CD14-positive monocyte (primary cell): Measurements from ENCODE around the gene AHSG. TPM values are rescaled to one million over a fixed set of nuclear protein-coding genes. Genes with fewer than 3 reads are reported as not detected.

ENCODE experiments used
- DNase-seq, 3 donors: peaks; one replicate each; pipeline ENCODE4 v3.0.0-alpha.2; 2011 to 2022
- H2AFZ ChIP-seq: 2 replicates; pipeline ENCODE4 v1.6.0; 2012; ENCODE audit warnings: mild to moderate bottlenecking, low read depth, low read length, inconsistent platforms; ENCODE audit not compliant: insufficient read depth, poor library complexity, severe bottlenecking
- H3K27ac ChIP-seq, 2 donors: 1 replicate in 1 of 2; 2 replicates in 1 of 2; pipeline ENCODE4 v1.5.1; 2012 to 2013; ENCODE audit warnings: low read length in 2 of 2, control low read depth in 1 of 2, inconsistent platforms in 1 of 2, low read depth in 1 of 2, mild to moderate bottlenecking in 1 of 2
- H3K27me3 ChIP-seq, 2 donors: one replicate each; pipeline versions ENCODE4 v1.6.0 to v1.6.1; 2011 to 2013; ENCODE audit warnings: low read length in 2 of 2; ENCODE audit not compliant: control insufficient read depth in 2 of 2, insufficient read depth in 2 of 2
- H3K36me3 ChIP-seq, 2 donors: replicated peaks in 1 of 2; 1 replicate in 1 of 2; 2 replicates in 1 of 2; pipeline versions ENCODE4 v1.5.1 to v1.6.1; 2012 to 2013; ENCODE audit warnings: low read length in 2 of 2, control low read depth in 1 of 2, inconsistent platforms in 1 of 2, mild to moderate bottlenecking in 1 of 2; ENCODE audit not compliant: insufficient read depth in 2 of 2, control insufficient read depth in 1 of 2
- H3K4me1 ChIP-seq, 2 donors: 1 replicate in 1 of 2; 2 replicates in 1 of 2; pipeline versions ENCODE4 v1.5.1 to v1.6.1; 2012 to 2013; ENCODE audit warnings: low read length in 2 of 2, control low read depth in 1 of 2, inconsistent platforms in 1 of 2, mild to moderate bottlenecking in 1 of 2, moderate library complexity in 1 of 2; ENCODE audit not compliant: insufficient read depth in 2 of 2, control insufficient read depth in 1 of 2
- H3K4me2 ChIP-seq: replicated peaks from 2 replicates; pipeline ENCODE3; 2012; ENCODE audit warnings: low read length, moderate library complexity, mild to moderate bottlenecking; ENCODE audit not compliant: poor library complexity, severe bottlenecking; ENCODE audit errors: extremely low read depth
- H3K4me3 ChIP-seq, 3 experiments: fragments of 200-600 bp in 1 of 3; sonication (generic) in 1 of 3; replicated peaks in 1 of 3; 1 replicate in 2 of 3; 2 replicates in 1 of 3; pipeline ENCODE4 v1.5.1; 2011 to 2013; ENCODE audit warnings: low read length in 3 of 3, mild to moderate bottlenecking in 3 of 3, control low read depth in 2 of 3, low read depth in 2 of 3, inconsistent platforms in 1 of 3, moderate library complexity in 1 of 3
- H3K79me2 ChIP-seq: 2 replicates; pipeline ENCODE4 v1.6.0; 2012; ENCODE audit warnings: mild to moderate bottlenecking, control low read depth, inconsistent platforms, low read length, moderate library complexity; ENCODE audit not compliant: insufficient read depth
- H3K9ac ChIP-seq: 2 replicates; pipeline ENCODE4 v1.6.0; 2017; ENCODE audit warnings: low read length, mild to moderate bottlenecking; ENCODE audit not compliant: insufficient read depth, poor library complexity, severe bottlenecking
- H3K9me3 ChIP-seq, 2 donors: replicated peaks in 1 of 2; 1 replicate in 1 of 2; 2 replicates in 1 of 2; pipeline versions ENCODE4 v1.5.1 to v1.6.1; 2012 to 2013; ENCODE audit warnings: low read length in 2 of 2, control low read depth in 1 of 2; ENCODE audit not compliant: control insufficient read depth in 1 of 2, insufficient read depth in 1 of 2
- H4K20me1 ChIP-seq: 2 replicates; pipeline ENCODE4 v1.6.0; 2012; ENCODE audit warnings: mild to moderate bottlenecking, low read length, control low read depth, moderate library complexity; ENCODE audit not compliant: insufficient read depth
- H3K27ac Mint-ChIP-seq, 7 donors: one replicate each; pipeline ENCODE4 v1.8.0; 2020; ENCODE audit warnings: mild to moderate bottlenecking in 7 of 7, mixed read lengths in 7 of 7, moderate library complexity in 6 of 7, inconsistent platforms in 2 of 7
- H3K27me3 Mint-ChIP-seq, 3 donors: one replicate each; pipeline ENCODE4 v1.8.0; 2021 to 2022; ENCODE audit warnings: low read depth in 3 of 3, mild to moderate bottlenecking in 3 of 3, mixed read lengths in 3 of 3, moderate library complexity in 3 of 3, inconsistent platforms in 1 of 3
- H3K36me3 Mint-ChIP-seq, 2 donors: one replicate each; pipeline ENCODE4 v1.8.0; 2020; ENCODE audit warnings: mixed read lengths in 2 of 2, inconsistent platforms in 1 of 2, mild to moderate bottlenecking in 1 of 2
- H3K4me1 Mint-ChIP-seq: one replicate; pipeline ENCODE4 v1.8.0; 2020; ENCODE audit warnings: mild to moderate bottlenecking, mixed read lengths
- H3K4me3 Mint-ChIP-seq, 2 donors: one replicate each; pipeline ENCODE4 v1.8.0; 2020; ENCODE audit warnings: mild to moderate bottlenecking in 2 of 2, mixed read lengths in 2 of 2, moderate library complexity in 1 of 2
- H3K9me3 Mint-ChIP-seq, 7 donors: one replicate each; pipeline ENCODE4 v1.8.0; 2020 to 2022; ENCODE audit warnings: mixed read lengths in 7 of 7, mild to moderate bottlenecking in 6 of 7, moderate library complexity in 6 of 7, inconsistent platforms in 2 of 7
- WGBS: methylation state at CpG from one replicate; pipeline ENCODE4 v1.1.5; 2013; ENCODE audit warnings: missing lambda C conversion rate; ENCODE audit not compliant: insufficient coverage; 5-methylcytosine and 5-hydroxymethylcytosine counted together
- intact Hi-C, 2 donors: fragments of 100-400 bp; cut with micrococcal nuclease; formaldehyde crosslinking; loops; one replicate each; pipeline versions ENCODE4 v1.15.0 to v1.15.1; 2023
- polyA plus RNA-seq, 3 donors: library from polyadenylated mRNA; depleted of rRNA in 1 of 3; unstranded in 2 of 3; stranded (reverse) in 1 of 3; fragments of 300-500 nt in 2 of 3; fragments of >200 nt in 1 of 3; fragmentation: Illumina TruSeq in 2 of 3; gene quantifications; 1 replicate in 2 of 3; 2 replicates in 1 of 3; pipeline ENCODE4 v1.2.3, GENCODE V29; 2012 to 2021
- TF ChIP-seq, protein P1 (sequence below): fragments of 200-600 bp; IDR thresholded peaks from one replicate; pipeline ENCODE4 v1.8.0; 2022; ENCODE audit warnings: antibody characterized with exemption, mild to moderate bottlenecking

AHSG gene
- polyA plus RNA-seq, 3 donors: not detected

DNA sequence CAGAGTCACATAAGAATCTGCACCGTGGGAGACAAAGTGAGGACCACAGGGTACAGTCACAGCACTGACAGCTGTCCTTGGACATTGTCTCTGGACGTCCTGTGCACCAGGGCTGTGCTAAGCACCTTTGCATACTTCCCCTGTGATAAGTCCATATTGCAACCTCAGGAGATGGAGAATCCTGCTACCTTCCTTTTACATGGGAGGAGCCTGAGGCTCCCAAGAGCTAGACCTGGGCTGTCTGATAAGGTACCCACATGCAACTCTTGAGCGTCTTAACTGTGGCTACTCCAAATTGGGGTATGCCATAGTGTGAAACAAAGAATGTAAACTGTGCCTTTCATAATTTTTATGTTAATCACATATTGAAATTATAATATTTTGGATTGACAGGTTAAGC lies 24.8 kb downstream of the AHSG start:
- peaks cover under 1 to 14% (median 7%) of the 10 kb centered on the region in 3 donors for H3K27me3 Mint-ChIP-seq
- no peaks in the 10 kb centered on the region for H4K20me1 ChIP-seq
- H3K4me3 Mint-ChIP-seq: no peak overlapping the region
- H3K27ac ChIP-seq: no peak overlapping the region
- no peaks in the 10 kb centered on the region for H3K36me3 ChIP-seq
- H3K4me3 ChIP-seq: no peak overlapping the region
- DNase-seq: no peak
- H3K36me3 Mint-ChIP-seq: no peaks in the 10 kb centered on the region
- H3K27me3 ChIP-seq: peaks cover 0 to 2% of the 10 kb centered on the region in 2 donors
- no peak overlapping the region for H2AFZ ChIP-seq
- H3K79me2 ChIP-seq: no peaks in the 10 kb centered on the region
- intact Hi-C loops: no loop called here
- no peaks in the 10 kb centered on the region for H3K4me1 Mint-ChIP-seq
- H3K27ac Mint-ChIP-seq: no peak overlapping the region
- WGBS: 86% methylated on average over 1 of the region's 3 CpGs
- H3K4me1 ChIP-seq: no peaks in the 10 kb centered on the region
- H3K4me2 ChIP-seq: no peak overlapping the region
- H3K9me3 Mint-ChIP-seq: peaks cover 0 to 6% (median 2%) of the 10 kb centered on the region in 7 donors
- TF ChIP-seq, protein P1, sequence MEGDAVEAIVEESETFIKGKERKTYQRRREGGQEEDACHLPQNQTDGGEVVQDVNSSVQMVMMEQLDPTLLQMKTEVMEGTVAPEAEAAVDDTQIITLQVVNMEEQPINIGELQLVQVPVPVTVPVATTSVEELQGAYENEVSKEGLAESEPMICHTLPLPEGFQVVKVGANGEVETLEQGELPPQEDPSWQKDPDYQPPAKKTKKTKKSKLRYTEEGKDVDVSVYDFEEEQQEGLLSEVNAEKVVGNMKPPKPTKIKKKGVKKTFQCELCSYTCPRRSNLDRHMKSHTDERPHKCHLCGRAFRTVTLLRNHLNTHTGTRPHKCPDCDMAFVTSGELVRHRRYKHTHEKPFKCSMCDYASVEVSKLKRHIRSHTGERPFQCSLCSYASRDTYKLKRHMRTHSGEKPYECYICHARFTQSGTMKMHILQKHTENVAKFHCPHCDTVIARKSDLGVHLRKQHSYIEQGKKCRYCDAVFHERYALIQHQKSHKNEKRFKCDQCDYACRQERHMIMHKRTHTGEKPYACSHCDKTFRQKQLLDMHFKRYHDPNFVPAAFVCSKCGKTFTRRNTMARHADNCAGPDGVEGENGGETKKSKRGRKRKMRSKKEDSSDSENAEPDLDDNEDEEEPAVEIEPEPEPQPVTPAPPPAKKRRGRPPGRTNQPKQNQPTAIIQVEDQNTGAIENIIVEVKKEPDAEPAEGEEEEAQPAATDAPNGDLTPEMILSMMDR: no peak
- no peak overlapping the region for H3K9ac ChIP-seq
- no peaks in the 10 kb centered on the region for H3K9me3 ChIP-seq

DNA sequence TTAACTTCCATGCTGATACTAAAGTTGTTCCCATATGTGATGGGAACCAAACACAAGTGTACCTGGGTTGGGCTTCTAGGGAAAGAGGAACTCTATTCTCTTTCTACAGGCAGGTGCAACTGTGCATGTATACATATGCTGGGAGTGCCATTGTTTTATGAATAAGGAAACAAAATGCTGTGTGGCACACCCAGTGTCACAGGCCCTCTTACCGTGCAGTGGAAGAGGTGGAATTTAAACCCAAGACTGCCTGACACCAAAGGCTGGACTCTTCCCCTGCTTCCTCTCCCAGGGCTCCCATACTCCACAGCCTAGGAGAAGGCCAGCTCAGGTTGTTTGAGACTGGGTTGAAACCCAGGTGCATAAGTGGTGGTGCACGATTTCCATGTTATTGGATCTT lies 25.4 kb downstream of the AHSG start:
- H3K4me1 ChIP-seq: no peaks in the 10 kb centered on the region
- Mint-ChIP-seq H3K4me1 (no peaks in the 10 kb centered on the region), H3K4me3 (no peak overlapping the region), H3K9me3 (peaks cover 0 to 6% (median 2%) of the 10 kb centered on the region in 7 donors), H3K27me3 (peaks cover 7 to 17% (median 7%) of the 10 kb centered on the region in 3 donors), H3K27ac (no peak overlapping the region), H3K36me3 (no peaks in the 10 kb centered on the region)
- H3K27ac ChIP-seq: no peak overlapping the region
- no peak overlapping the region for H3K4me3 ChIP-seq
- H3K79me2 ChIP-seq: no peaks in the 10 kb centered on the region
- DNase-seq: no peak
- intact Hi-C loops: no loop called here
- H2AFZ ChIP-seq: no peak overlapping the region
- no peaks in the 10 kb centered on the region for H3K9me3 ChIP-seq
- no peaks in the 10 kb centered on the region for H3K36me3 ChIP-seq
- H4K20me1 ChIP-seq: no peaks in the 10 kb centered on the region
- no peak overlapping the region for H3K4me2 ChIP-seq
- WGBS: 100% methylated on average over 1 of the region's 2 CpGs
- TF ChIP-seq, protein P1: no peak
- H3K27me3 ChIP-seq: peaks cover 0 to 2% of the 10 kb centered on the region in 2 donors
- no peak overlapping the region for H3K9ac ChIP-seq
